ENCODE measurements around the gene SCFD2. TPM values are rescaled to one million over a fixed set of nuclear protein-coding genes. Genes with fewer than 3 reads are reported as not detected.

The SCFD2 gene
- total and polyA plus RNA-seq, 9 donors = 9.4 to 14.8 (median 11.3) TPM

DNA sequence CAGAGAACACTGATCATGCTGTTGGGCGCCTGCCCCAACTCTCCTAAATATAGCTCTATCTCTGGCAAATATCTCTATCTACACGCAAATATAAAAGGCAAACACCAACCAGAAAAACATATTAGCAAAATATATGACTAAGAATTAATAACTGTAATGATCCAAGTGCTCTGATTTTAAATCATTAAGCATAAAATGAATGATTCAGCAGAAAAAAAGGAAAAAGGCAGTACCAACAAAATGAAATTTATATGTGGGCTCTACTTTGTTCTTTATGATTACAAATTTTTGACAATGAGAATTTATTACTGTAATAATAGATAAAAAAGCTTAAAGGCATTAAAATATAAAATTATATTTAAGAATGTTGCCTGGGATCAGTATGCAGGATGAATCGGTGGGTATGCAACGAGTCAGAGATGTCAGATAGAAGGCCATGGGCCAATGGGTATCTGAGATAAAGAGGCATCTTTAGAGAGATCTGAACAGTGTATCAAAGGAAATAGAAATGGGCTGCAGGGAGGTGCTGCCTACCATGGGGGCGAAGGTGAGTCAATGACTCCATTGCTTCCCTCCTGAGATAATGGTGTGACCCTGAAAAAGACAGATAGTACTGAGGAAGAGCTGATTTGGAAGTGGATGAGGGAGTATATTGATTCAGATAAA lies 234.8 kb downstream of the SCFD2 start:
- Histone ChIP-seq H3K4me1 (ENCODE audit: control insufficient read depth, insufficient read depth, low read length) (peaks cover 11% of the 10 kb centered on the region), H3K36me3 (ENCODE audit: control insufficient read depth, insufficient read depth, low read length) (no peaks in the 10 kb centered on the region), H3K27ac (ENCODE audit: low read length) (peak overlapping the region; percentile 92), H3K4me3 (ENCODE audit: low read length) (no peak overlapping the region), H3K9me3 (replicated peaks; ENCODE audit: control insufficient read depth, low read depth, low read length) (no peaks in the 10 kb centered on the region), H3K27me3 (ENCODE audit: control insufficient read depth, insufficient read depth, low read length) (no peaks in the 10 kb centered on the region)
- no peak for DNase-seq
- 93% methylated on average over 3 of the region's 5 CpGs for WGBS (ENCODE audit: insufficient coverage)

DNA sequence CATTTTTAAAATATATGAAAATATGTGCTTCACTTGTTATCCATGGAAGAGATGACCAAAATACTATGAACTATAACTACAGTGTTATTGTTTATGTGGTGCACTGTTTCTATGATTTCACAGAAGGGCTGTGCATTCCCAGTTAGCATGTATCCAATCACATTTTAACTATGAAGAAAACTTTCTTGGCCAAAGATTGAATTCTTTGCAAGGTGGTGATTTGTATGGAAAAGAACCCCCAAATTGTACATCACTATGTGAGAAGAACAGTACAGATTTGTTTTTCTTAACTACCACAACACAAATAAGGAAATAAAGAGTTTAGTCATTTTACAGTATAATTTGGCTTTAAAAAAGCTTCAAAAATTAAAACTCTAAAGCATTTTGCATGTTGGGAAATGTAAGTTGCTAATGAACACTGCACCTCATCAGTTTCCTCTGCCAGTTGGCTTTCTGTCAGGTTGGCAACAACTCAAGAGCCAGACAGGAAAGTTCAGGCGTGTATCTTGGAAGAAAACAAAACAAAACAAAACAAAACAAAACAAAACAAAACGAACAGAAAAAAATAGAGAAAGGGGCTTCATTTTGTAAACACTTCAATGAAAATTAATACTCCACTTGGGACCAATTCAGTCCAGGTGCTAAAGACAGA lies 237.0 kb downstream of the SCFD2 start:
- peak overlapping the region; percentile 87 for H3K27ac ChIP-seq (ENCODE audit: low read length)
- H3K9me3 ChIP-seq (replicated peaks; ENCODE audit: control insufficient read depth, low read depth, low read length) = no peaks in the 10 kb centered on the region
- WGBS (ENCODE audit: insufficient coverage) = no CpG with 5 or more reads among the region's 2 CpGs
- H3K36me3 ChIP-seq (ENCODE audit: control insufficient read depth, insufficient read depth, low read length) = no peaks in the 10 kb centered on the region
- DNase-seq = peak; percentile 93
- H3K27me3 ChIP-seq (ENCODE audit: control insufficient read depth, insufficient read depth, low read length) = no peaks in the 10 kb centered on the region
- H3K4me1 ChIP-seq (ENCODE audit: control insufficient read depth, insufficient read depth, low read length) = peaks cover 11% of the 10 kb centered on the region
- no peak overlapping the region for H3K4me3 ChIP-seq (ENCODE audit: low read length)

- WGBS (ENCODE audit: insufficient coverage) = 40% methylated on average over 1 of the region's 4 CpGs
- Histone ChIP-seq H3K9me3 (replicated peaks; ENCODE audit: control insufficient read depth, low read depth, low read length) (no peaks in the 10 kb centered on the region), H3K4me3 (ENCODE audit: low read length) (no peak overlapping the region), H3K36me3 (ENCODE audit: control insufficient read depth, insufficient read depth, low read length) (no peaks in the 10 kb centered on the region), H3K27ac (ENCODE audit: low read length) (peak overlapping the region; percentile 87), H3K4me1 (ENCODE audit: control insufficient read depth, insufficient read depth, low read length) (peaks cover 11% of the 10 kb centered on the region), H3K27me3 (ENCODE audit: control insufficient read depth, insufficient read depth, low read length) (no peaks in the 10 kb centered on the region)
- peak; percentile 85 for DNase-seq
These were observed 237.6 kb downstream of the SCFD2 start for GRCh38 chr4:53128231-53128630.

DNA sequence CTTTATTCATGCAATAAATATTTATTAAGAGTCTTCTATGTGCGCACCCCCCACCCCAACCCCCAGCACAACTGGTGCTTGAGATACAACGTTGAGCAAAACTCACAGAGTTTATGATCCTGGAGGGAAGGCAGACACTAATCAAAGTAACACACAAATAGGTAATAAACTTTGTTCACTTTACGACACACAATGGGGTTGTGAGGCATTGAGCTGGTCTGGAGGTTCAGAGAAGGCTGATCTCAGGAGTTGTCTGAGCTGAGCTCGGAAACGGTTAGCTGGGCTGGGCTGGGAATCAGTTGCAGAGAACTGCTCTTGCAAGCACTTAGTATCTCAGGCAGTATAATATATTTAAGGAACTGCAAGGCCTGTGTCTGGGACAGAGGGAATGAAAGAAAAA lies 238.5 kb downstream of the SCFD2 start:
- DNase-seq = peak; percentile 39
- no peaks in the 10 kb centered on the region for H3K9me3 ChIP-seq (replicated peaks; ENCODE audit: control insufficient read depth, low read depth, low read length)
- H3K27ac ChIP-seq (ENCODE audit: low read length) = peak overlapping the region; percentile 87
- H3K4me3 ChIP-seq (ENCODE audit: low read length) = no peak overlapping the region
- H3K4me1 ChIP-seq (ENCODE audit: control insufficient read depth, insufficient read depth, low read length) = peaks cover 11% of the 10 kb centered on the region
- H3K27me3 ChIP-seq (ENCODE audit: control insufficient read depth, insufficient read depth, low read length) = no peaks in the 10 kb centered on the region
- 60% methylated on average over 1 of the region's 5 CpGs for WGBS (ENCODE audit: insufficient coverage)
- H3K36me3 ChIP-seq (ENCODE audit: control insufficient read depth, insufficient read depth, low read length) = no peaks in the 10 kb centered on the region

DNA sequence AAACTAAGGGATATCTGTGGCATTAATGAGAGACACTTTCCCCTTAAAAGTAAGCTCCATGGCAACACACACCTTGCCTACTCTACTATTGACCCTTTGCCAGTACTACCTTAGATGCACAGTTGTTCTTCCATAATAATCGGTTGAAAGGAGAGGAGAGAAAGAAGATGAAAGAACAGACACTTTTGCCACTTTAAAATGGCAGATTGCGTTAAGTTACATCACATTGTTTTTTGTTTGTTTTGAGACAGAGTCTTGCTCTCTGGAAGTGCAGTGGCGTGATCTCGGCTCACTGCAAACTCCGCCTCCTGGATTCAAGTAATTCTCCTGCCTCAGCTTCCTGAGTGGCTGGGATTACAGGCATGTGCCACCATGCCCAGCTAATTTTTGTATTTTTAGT lies 239.8 kb downstream of the SCFD2 start:
- Histone ChIP-seq H3K27me3 (ENCODE audit: control insufficient read depth, insufficient read depth, low read length) (no peaks in the 10 kb centered on the region), H3K27ac (ENCODE audit: low read length) (no peak overlapping the region), H3K9me3 (replicated peaks; ENCODE audit: control insufficient read depth, low read depth, low read length) (no peaks in the 10 kb centered on the region), H3K36me3 (ENCODE audit: control insufficient read depth, insufficient read depth, low read length) (no peaks in the 10 kb centered on the region), H3K4me3 (ENCODE audit: low read length) (no peak overlapping the region), H3K4me1 (ENCODE audit: control insufficient read depth, insufficient read depth, low read length) (peaks cover 9% of the 10 kb centered on the region)
- DNase-seq = no peak
- 92% methylated on average over 3 of the region's 5 CpGs for WGBS (ENCODE audit: insufficient coverage)

- Histone ChIP-seq H3K27me3 (ENCODE audit: control insufficient read depth, insufficient read depth, low read length) (no peaks in the 10 kb centered on the region), H3K9me3 (replicated peaks; ENCODE audit: control insufficient read depth, low read depth, low read length) (no peaks in the 10 kb centered on the region), H3K4me3 (ENCODE audit: low read length) (no peak overlapping the region), H3K4me1 (ENCODE audit: control insufficient read depth, insufficient read depth, low read length) (peaks cover 14% of the 10 kb centered on the region), H3K27ac (ENCODE audit: low read length) (no peak overlapping the region), H3K36me3 (ENCODE audit: control insufficient read depth, insufficient read depth, low read length) (no peaks in the 10 kb centered on the region)
- WGBS (ENCODE audit: insufficient coverage) = no CpG with 5 or more reads among the region's 1 CpG
- DNase-seq = no peak
These were observed 242.0 kb downstream of the SCFD2 start for GRCh38 chr4:53123819-53124218.

DNA sequence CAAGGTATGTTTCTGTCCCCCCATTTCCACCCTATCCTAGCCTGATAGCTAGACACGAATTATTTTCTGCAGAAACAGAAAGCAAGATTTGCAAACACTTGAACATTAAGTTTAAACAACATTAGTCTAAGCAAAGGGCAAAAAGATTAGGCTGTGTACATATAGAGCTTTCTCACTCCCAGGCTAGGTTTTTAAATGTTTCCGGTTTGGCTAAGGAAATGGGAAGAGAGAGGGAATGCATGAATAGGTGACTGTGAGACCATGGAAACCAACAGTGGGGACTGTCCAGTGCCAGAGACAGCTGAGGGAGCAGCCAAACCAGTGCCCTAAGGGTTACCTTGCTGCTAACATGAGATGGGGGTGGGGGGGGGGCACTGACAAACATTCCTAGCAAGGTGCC lies 242.7 kb downstream of the SCFD2 start:
- no peaks in the 10 kb centered on the region for H3K9me3 ChIP-seq (replicated peaks; ENCODE audit: control insufficient read depth, low read depth, low read length)
- H3K4me1 ChIP-seq (ENCODE audit: control insufficient read depth, insufficient read depth, low read length) = peaks cover 11% of the 10 kb centered on the region
- H3K4me3 ChIP-seq (ENCODE audit: low read length) = no peak overlapping the region
- no peak for DNase-seq
- H3K27me3 ChIP-seq (ENCODE audit: control insufficient read depth, insufficient read depth, low read length) = no peaks in the 10 kb centered on the region
- WGBS (ENCODE audit: insufficient coverage) = 88% methylated on average over 1 of the region's 2 CpGs
- no peak overlapping the region for H3K27ac ChIP-seq (ENCODE audit: low read length)
- H3K36me3 ChIP-seq (ENCODE audit: control insufficient read depth, insufficient read depth, low read length) = no peaks in the 10 kb centered on the region

DNA sequence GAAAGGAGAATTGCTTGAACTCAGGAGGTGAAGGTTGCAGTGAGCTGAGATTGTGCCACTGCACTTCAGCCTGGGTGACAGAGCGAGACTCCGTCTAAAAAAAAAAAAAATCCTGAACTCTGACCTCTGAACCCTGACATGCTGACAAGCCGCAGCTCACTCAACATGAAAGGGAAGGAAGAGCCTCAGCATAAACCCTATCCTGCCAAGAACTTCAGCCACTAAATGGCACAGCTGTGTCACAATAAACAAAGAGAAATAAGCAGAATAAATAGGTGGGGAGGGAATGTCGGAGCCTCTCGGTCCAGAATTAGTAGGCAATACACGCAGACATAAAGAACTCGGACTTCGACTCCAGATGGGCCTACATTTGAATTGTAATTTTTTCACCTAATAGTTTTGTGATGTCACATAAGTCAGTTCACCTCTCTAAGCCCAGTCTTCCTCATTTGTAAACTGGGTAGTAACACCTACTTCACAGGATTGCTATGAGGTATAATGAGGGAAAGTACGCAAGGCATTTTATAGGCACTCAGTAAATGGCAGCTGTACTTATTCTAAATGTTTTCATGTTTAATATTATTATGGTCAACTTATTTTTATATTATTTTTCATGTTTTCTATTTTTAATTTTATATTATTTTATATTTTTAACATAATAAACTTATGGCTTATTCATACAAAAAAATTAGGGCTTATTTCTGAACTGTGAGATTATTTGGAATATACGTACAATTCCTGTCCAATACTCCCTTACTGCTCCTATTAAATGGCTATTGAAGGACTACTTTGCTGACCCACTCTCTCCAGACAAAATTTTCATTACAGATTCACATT lies 243.4 kb downstream of the SCFD2 start:
- H3K36me3 ChIP-seq (ENCODE audit: control insufficient read depth, insufficient read depth, low read length) = no peaks in the 10 kb centered on the region
- H3K4me3 ChIP-seq (ENCODE audit: low read length) = no peak overlapping the region
- no peaks in the 10 kb centered on the region for H3K9me3 ChIP-seq (replicated peaks; ENCODE audit: control insufficient read depth, low read depth, low read length)
- H3K27me3 ChIP-seq (ENCODE audit: control insufficient read depth, insufficient read depth, low read length) = no peaks in the 10 kb centered on the region
- 100% methylated on average over 1 of the region's 10 CpGs for WGBS (ENCODE audit: insufficient coverage)
- DNase-seq = no peak
- H3K4me1 ChIP-seq (ENCODE audit: control insufficient read depth, insufficient read depth, low read length) = peaks cover 9% of the 10 kb centered on the region
- no peak overlapping the region for H3K27ac ChIP-seq (ENCODE audit: low read length)

GRCh38 chr4:53121264-53121865 lies 244.5 kb downstream of the SCFD2 start:
- H3K4me1 ChIP-seq (ENCODE audit: control insufficient read depth, insufficient read depth, low read length) = peaks cover 5% of the 10 kb centered on the region
- no peaks in the 10 kb centered on the region for H3K9me3 ChIP-seq (replicated peaks; ENCODE audit: control insufficient read depth, low read depth, low read length)
- no peak overlapping the region for H3K4me3 ChIP-seq (ENCODE audit: low read length)
- 89% methylated on average over 4 of the region's 6 CpGs for WGBS (ENCODE audit: insufficient coverage)
- H3K27ac ChIP-seq (ENCODE audit: low read length) = no peak overlapping the region
- H3K36me3 ChIP-seq (ENCODE audit: control insufficient read depth, insufficient read depth, low read length) = no peaks in the 10 kb centered on the region
- DNase-seq = no peak
- no peaks in the 10 kb centered on the region for H3K27me3 ChIP-seq (ENCODE audit: control insufficient read depth, insufficient read depth, low read length)

DNA sequence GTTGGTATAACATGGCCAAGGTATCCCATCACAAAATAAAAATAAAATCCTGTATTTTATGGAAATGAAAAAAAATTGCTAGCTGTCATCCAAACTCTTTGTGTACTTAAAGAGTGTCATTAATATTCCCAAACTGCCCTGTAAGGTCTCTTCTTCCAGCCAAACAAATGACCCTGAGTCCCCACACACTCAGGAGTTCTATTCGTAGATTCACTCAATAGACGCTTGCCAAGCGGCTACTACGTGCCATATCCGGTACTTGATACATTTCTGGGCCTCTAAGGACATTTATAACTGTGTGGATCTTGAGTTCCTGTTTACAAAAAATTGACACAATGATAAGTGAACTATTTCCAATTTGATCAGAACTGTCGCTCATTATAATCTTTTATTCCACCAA lies 245.1 kb downstream of the SCFD2 start:
- no CpG with 5 or more reads among the region's 6 CpGs for WGBS (ENCODE audit: insufficient coverage)
- peak; percentile 64 for DNase-seq
- no peak overlapping the region for H3K27ac ChIP-seq (ENCODE audit: low read length)
- no peaks in the 10 kb centered on the region for H3K36me3 ChIP-seq (ENCODE audit: control insufficient read depth, insufficient read depth, low read length)
- H3K27me3 ChIP-seq (ENCODE audit: control insufficient read depth, insufficient read depth, low read length) = no peaks in the 10 kb centered on the region
- H3K4me3 ChIP-seq (ENCODE audit: low read length) = no peak overlapping the region
- H3K9me3 ChIP-seq (replicated peaks; ENCODE audit: control insufficient read depth, low read depth, low read length) = no peaks in the 10 kb centered on the region
- peaks cover 5% of the 10 kb centered on the region for H3K4me1 ChIP-seq (ENCODE audit: control insufficient read depth, insufficient read depth, low read length)

Data from muscle of leg (tissue), 11 donors.